ENCODE data around the gene ATP1B1. TPM values are rescaled to one million over a fixed set of nuclear protein-coding genes. Genes with fewer than 3 reads are reported as not detected.

ATP1B1 gene
- total RNA-seq, 1 experiment from 2014 or later = 48.6 TPM

- DNase-seq (ENCODE audit: low read depth, low spot score) = no peak
- Histone ChIP-seq H3K27ac (ENCODE audit: low read depth, low read length) (no peak overlapping the region), H3K36me3 (ENCODE audit: control insufficient read depth in 1 of 2, insufficient read depth in 2 of 2, low read length in 2 of 2) (peaks cover 9 to 36% of the 10 kb centered on the region in 2 experiments; a peak in 2 of 4 replicates), H3K27me3 (ENCODE audit: insufficient read depth, low read length) (no peaks in the 10 kb centered on the region), H3K9me2 (ENCODE audit: insufficient read depth) (no peaks in the 10 kb centered on the region), H3K4me2 (ENCODE audit: low read length) (no peak overlapping the region), H3K9ac (ENCODE audit: low read length) (no peak overlapping the region), H3K79me2 (ENCODE audit: insufficient read depth, low read length) (peaks cover 90% of the 10 kb centered on the region), H3K9me3 (ENCODE audit: control insufficient read depth in 1 of 2, insufficient read depth in 1 of 2, low read depth in 1 of 2, low read length in 2 of 2) (no peaks in the 10 kb centered on the region), H3K4me3 (replicated peaks in 1 of 2; ENCODE audit: low read depth in 1 of 2, low read length in 2 of 2) (no peak overlapping the region), H3K4me1 (ENCODE audit: control insufficient read depth in 1 of 2, insufficient read depth in 2 of 2, low read length in 2 of 2) (peaks cover 24 to 38% of the 10 kb centered on the region in 2 experiments), H2AFZ (ENCODE audit: low read depth, low read length, poor library complexity, severe bottlenecking) (no peak overlapping the region), H4K20me1 (ENCODE audit: insufficient read depth) (no peaks in the 10 kb centered on the region)
- no TSS peak for BruUV-seq (replicated peaks)
- ATAC-seq = no peak
- RAD21 ChIA-PET (ENCODE audit: low non-redundant PET in 1 of 2, low total read pairs in 2 of 2, uncharacterized antibody in 2 of 2, unreplicated experiment in 2 of 2) = no interaction called here
- POLR2A ChIA-PET = no interaction called here
- intact Hi-C loops (cut with micrococcal nuclease) = no loop called here
- TF ChIP-seq CEBPB (IDR thresholded peaks at IDR 0.05; ENCODE audit: low read depth) (no peak), SP1 (IDR thresholded peaks at IDR 0.05; ENCODE audit: low read depth) (no peak), SRF (IDR thresholded peaks at IDR 0.05; ENCODE audit: low read depth) (no peak), CBX3 (IDR thresholded peaks at IDR 0.05; ENCODE audit: low read depth) (no peak), TCF7L2 (IDR thresholded peaks at IDR 0.05; ENCODE audit: borderline replicate concordance, extremely low read depth, insufficient read depth, insufficient read length) (no peak), ELF1 (IDR thresholded peaks at IDR 0.05; ENCODE audit: borderline replicate concordance, low read depth) (no peak)
- CTCF ChIA-PET = no interaction called here
Measured at GRCh38 chr1:169121146-169121923, 14.8 kb downstream of the ATP1B1 start.

DNA sequence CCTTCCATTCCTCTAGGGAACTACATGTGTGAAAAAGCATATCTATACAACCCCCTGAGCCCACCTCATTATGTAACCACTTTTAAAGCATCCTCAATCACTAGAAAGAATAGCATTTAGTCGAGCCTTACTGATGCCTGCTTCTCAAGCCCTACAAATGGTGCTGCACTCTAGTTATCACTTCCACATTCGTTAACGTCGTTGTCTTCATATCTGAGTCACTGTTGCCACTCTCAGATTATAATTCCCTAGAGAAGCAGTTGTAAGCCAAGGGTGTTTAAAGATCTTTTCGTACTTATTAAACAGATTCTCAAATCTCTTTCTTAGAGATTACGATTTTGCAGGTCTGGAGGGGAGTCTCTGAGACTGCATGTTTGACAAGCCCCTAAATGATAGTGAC lies 16.5 kb downstream of the ATP1B1 start:
- H3K27ac ChIP-seq (ENCODE audit: low read depth, low read length) = no peak overlapping the region
- ChIA-PET RAD21 (ENCODE audit: low non-redundant PET in 1 of 2, low total read pairs in 2 of 2, uncharacterized antibody in 2 of 2, unreplicated experiment in 2 of 2) (no interaction called here), POLR2A (no interaction called here), CTCF (no interaction called here)
- H2AFZ ChIP-seq (ENCODE audit: low read depth, low read length, poor library complexity, severe bottlenecking) = no peak overlapping the region
- H3K27me3 ChIP-seq (ENCODE audit: insufficient read depth, low read length) = no peaks in the 10 kb centered on the region
- peaks cover 21 to 37% of the 10 kb centered on the region in 2 experiments; a peak in 3 of 4 replicates for H3K36me3 ChIP-seq (ENCODE audit: control insufficient read depth in 1 of 2, insufficient read depth in 2 of 2, low read length in 2 of 2)
- no peaks in the 10 kb centered on the region for H3K9me3 ChIP-seq (ENCODE audit: control insufficient read depth in 1 of 2, insufficient read depth in 1 of 2, low read depth in 1 of 2, low read length in 2 of 2)
- no peaks in the 10 kb centered on the region for H4K20me1 ChIP-seq (ENCODE audit: insufficient read depth)
- intact Hi-C loops (cut with micrococcal nuclease) = no loop called here
- no peaks in the 10 kb centered on the region for H3K9me2 ChIP-seq (ENCODE audit: insufficient read depth)
- no peak overlapping the region for H3K4me3 ChIP-seq (replicated peaks in 1 of 2; ENCODE audit: low read depth in 1 of 2, low read length in 2 of 2)
- H3K4me1 ChIP-seq (ENCODE audit: control insufficient read depth in 1 of 2, insufficient read depth in 2 of 2, low read length in 2 of 2) = peaks cover 15 to 22% of the 10 kb centered on the region in 2 experiments
- no TSS peak for BruUV-seq (replicated peaks)
- H3K4me2 ChIP-seq (ENCODE audit: low read length) = no peak overlapping the region
- DNase-seq (ENCODE audit: low read depth, low spot score) = no peak
- TF ChIP-seq EZH2 (IDR thresholded peaks at IDR 0.05) (no peak), FOSL1 (IDR thresholded peaks at IDR 0.05; ENCODE audit: low read depth) (no peak)
- no peak for ATAC-seq
- H3K79me2 ChIP-seq (ENCODE audit: insufficient read depth, low read length) = peaks cover 74% of the 10 kb centered on the region
- H3K9ac ChIP-seq (ENCODE audit: low read length) = no peak overlapping the region
